GM19035 (cell line): ENCODE data around the gene ARL4D.
"Not testable (repeated sequence)": the region's sequence is repeated elsewhere in the genome, so short reads cannot be mapped to it uniquely, and the experiment has no call there.

Source experiments
- ATAC-seq: cut with Tn5 transposase; IDR thresholded peaks from one replicate; pipeline ENCODE4 v1.9.1; 2021; ENCODE audit not compliant: unreplicated experiment

Gene ARL4D

GRCh38 chr17:43393944-43394482 lies 4.8 kb upstream of the ARL4D start:
- no peak for ATAC-seq

- not testable (repeated sequence) for ATAC-seq
Observed at GRCh38 chr17:43394696-43395095, 4.1 kb upstream of the ARL4D start.

- no peak for ATAC-seq
Observed at GRCh38 chr17:43395165-43395564, 3.6 kb upstream of the ARL4D start.

GRCh38 chr17:43396491-43397060 lies 2.2 kb upstream of the ARL4D start:
- ATAC-seq, result no peak

GRCh38 chr17:43399839-43400328 lies 1.1 kb downstream of the ARL4D start:
- ATAC-seq, result no peak

- ATAC-seq, result no peak
Observed at GRCh38 chr17:43400943-43401717, 2.3 kb downstream of the ARL4D start.

- ATAC-seq, result no peak
Observed at GRCh38 chr17:43402078-43402477, 3.3 kb downstream of the ARL4D start.

GRCh38 chr17:43402567-43402966 lies 3.8 kb downstream of the ARL4D start:
- ATAC-seq, result no peak

- ATAC-seq, result no peak
Observed at GRCh38 chr17:43403846-43404245, 5.1 kb downstream of the ARL4D start.

- no peak for ATAC-seq
Observed at GRCh38 chr17:43405861-43406260, 7.1 kb downstream of the ARL4D start.

GRCh38 chr17:43406676-43407645 lies 8.2 kb downstream of the ARL4D start:
- ATAC-seq, result no peak

GRCh38 chr17:43409131-43409530 lies 10.3 kb downstream of the ARL4D start:
- ATAC-seq, result no peak

GRCh38 chr17:43410557-43411368 lies 12.0 kb downstream of the ARL4D start:
- no peak for ATAC-seq

GRCh38 chr17:43411369-43411677 lies 12.5 kb downstream of the ARL4D start:
- ATAC-seq, result no peak

GRCh38 chr17:43411749-43412148 lies 13.0 kb downstream of the ARL4D start:
- ATAC-seq, result no peak

GRCh38 chr17:43412166-43412565 lies 13.4 kb downstream of the ARL4D start:
- no peak for ATAC-seq

GRCh38 chr17:43416998-43417890 lies 18.5 kb downstream of the ARL4D start:
- ATAC-seq, result no peak

GRCh38 chr17:43418441-43419374 lies 19.9 kb downstream of the ARL4D start:
- no peak for ATAC-seq
